HUES6 (cell line): Measurements from ENCODE around the gene NEXMIF.
"Not testable (repeated sequence)": the region's sequence is repeated elsewhere in the genome, so short reads cannot be mapped to it uniquely, and the experiment has no call there.

ENCODE experiments used
- H3K27ac ChIP-seq: 2 replicates; pipeline ENCODE4 v1.7.0; 2013; ENCODE audit warnings: low read depth, mild to moderate bottlenecking, low read length, inconsistent platforms
- H3K27me3 ChIP-seq: 2 replicates; pipeline ENCODE4 v1.6.1; 2013; ENCODE audit warnings: low read length; ENCODE audit not compliant: control insufficient read depth, insufficient read depth
- H3K36me3 ChIP-seq: 2 replicates; pipeline ENCODE4 v1.6.1; 2013; ENCODE audit warnings: low read length; ENCODE audit not compliant: control insufficient read depth, insufficient read depth
- H3K4me1 ChIP-seq: 2 replicates; pipeline ENCODE4 v1.6.1; 2013; ENCODE audit warnings: low read length; ENCODE audit not compliant: control insufficient read depth, insufficient read depth
- H3K4me3 ChIP-seq: 2 replicates; pipeline ENCODE4 v1.5.1; 2013; ENCODE audit warnings: low read depth, low read length
- H3K9ac ChIP-seq: one replicate; pipeline ENCODE4 v1.6.1; 2013; ENCODE audit warnings: mild to moderate bottlenecking, low read length
- H3K9me3 ChIP-seq: 2 replicates; pipeline ENCODE4 v1.6.1; 2013; ENCODE audit warnings: low read depth, low read length; ENCODE audit not compliant: control insufficient read depth, insufficient read depth

Gene NEXMIF

DNA sequence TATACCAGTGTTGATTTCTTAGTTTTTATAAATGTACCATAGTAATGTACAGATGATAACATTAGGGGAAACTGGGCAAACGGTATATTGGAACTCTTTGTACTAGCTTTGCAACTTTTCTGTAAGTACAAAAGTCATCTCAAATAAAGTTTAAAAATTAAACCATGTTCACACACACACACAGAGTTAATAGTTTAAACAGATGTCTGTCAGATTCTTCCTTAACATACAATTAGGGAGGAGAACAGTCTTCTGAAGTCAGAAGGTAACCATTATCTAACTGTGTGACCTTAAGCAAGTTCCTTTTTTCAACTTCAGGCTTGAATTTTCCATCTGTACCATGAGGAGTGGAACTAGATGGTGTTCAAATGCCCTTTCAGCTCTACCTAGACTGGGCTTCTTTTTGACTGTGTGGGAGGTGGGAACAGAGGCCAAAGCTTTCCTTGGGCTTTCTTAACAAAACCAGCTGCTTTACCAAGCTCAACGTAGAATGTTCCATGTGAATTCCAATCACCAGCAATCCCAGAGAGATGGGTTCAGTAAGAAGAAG, 127.8 kb downstream of the NEXMIF start:
- no peak overlapping the region for H3K27ac ChIP-seq
- no peak overlapping the region for H3K4me3 ChIP-seq
- H3K9me3 ChIP-seq = peaks cover 16% of the 10 kb centered on the region
- no peaks in the 10 kb centered on the region for H3K4me1 ChIP-seq
- no peak overlapping the region for H3K9ac ChIP-seq
- no peaks in the 10 kb centered on the region for H3K27me3 ChIP-seq
- H3K36me3 ChIP-seq = no peaks in the 10 kb centered on the region

DNA sequence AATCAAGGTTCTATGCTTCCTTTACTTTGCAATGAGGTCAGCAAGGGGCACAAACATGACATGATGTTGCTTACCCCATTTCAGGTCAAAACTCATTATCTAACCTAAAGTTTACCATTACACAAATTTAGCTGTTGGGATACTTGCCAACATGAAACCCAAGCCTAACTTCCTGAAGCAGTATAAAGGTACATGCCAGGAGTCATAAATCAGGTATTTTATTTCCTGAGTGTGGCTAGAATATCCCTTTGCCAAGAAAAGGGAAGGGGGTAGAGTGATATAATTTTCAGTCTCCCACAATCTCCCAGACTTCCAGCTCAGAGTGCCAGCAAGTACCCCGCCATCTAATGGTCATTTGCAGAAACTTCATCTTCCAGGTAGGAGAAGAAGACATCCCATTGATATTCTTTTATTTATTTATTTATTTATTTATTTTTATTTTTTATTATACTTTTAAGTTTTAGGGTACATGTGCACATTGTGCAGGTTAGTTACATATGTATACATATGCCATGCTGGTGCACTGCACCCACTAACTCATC, 136.6 kb downstream of the NEXMIF start:
- Histone ChIP-seq H3K9ac (no peak overlapping the region), H3K27me3 (no peaks in the 10 kb centered on the region), H3K9me3 (peaks cover 4% of the 10 kb centered on the region; the same call in 1 of the 2 replicates), H3K4me3 (no peak overlapping the region), H3K36me3 (no peaks in the 10 kb centered on the region), H3K4me1 (no peaks in the 10 kb centered on the region), H3K27ac (no peak overlapping the region)

DNA sequence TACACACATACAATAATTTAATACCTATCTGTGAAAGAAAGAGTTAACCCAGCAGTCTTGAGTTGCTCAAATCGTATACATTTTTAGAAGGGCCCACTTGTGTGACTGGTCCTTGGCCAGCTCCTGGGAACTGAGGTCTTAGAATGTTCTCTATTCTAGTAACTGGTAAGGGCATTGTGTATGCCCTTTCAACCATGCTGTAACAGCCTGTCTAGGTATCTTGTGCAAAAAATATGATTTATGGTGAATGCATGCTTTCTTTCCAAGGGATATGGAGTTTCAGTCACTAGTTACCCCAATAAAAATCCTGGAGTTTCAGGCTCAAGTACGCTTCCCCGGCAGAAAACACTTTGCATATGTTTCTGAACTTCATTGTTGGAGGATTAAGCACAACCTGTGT, 140.6 kb downstream of the NEXMIF start:
- Histone ChIP-seq H3K4me3 (no peak overlapping the region), H3K4me1 (no peaks in the 10 kb centered on the region), H3K27ac (no peak overlapping the region), H3K36me3 (no peaks in the 10 kb centered on the region), H3K9me3 (peaks cover 4% of the 10 kb centered on the region; the same call in 1 of the 2 replicates), H3K27me3 (no peaks in the 10 kb centered on the region), H3K9ac (no peak overlapping the region)

DNA sequence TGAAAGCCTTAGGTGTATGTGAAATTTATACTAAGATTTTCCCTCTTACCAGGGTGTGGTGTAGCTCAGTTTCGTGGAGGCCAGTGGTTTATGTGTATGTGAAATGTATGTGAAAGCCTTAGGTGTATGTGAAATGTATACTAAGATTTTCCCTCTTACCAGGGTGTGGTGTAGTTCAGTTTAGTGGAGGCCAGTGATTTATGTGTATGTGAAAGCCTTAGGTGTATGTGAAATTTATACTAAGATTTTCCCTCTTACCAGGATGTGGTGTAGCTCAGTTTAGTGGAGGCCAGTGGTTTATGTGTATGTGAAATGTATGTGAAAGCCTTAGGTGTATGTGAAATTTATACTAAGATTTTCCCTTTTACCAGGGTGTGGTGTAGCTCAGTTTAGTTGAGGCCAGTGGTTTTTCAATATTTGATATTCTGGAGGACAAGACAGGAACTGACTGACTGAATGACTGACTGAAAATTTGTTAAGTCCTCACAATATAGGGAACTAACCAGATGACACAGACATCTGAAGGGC, 143.7 kb downstream of the NEXMIF start:
- H3K27me3 ChIP-seq = no peaks in the 10 kb centered on the region
- no peak overlapping the region for H3K27ac ChIP-seq
- no peaks in the 10 kb centered on the region for H3K4me1 ChIP-seq
- no peak overlapping the region for H3K4me3 ChIP-seq
- H3K9ac ChIP-seq = no peak overlapping the region
- no peaks in the 10 kb centered on the region for H3K36me3 ChIP-seq
- peaks cover under 1% of the 10 kb centered on the region; the same call in 1 of the 2 replicates for H3K9me3 ChIP-seq

DNA sequence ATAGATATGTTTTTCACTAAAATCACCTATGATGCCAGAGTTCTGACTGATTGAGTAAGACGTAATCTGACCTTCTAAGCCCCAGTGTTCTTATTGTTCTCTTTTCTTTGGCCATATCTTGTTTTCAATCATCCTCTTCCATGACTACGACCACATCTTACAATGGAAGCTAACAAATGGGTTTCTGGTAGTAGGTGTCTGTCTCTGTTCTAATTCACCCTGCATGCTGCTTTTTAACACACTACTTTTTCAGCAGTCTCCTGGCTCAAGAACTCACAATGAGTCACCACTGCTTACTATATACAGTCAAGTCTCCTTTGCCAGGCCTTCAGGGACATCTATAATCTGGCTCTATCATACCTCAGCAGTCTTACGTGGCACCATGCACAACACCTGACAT, 146.1 kb downstream of the NEXMIF start:
- no peaks in the 10 kb centered on the region for H3K4me1 ChIP-seq
- H3K36me3 ChIP-seq = no peaks in the 10 kb centered on the region
- no peaks in the 10 kb centered on the region; the same call in 1 of the 2 replicates for H3K9me3 ChIP-seq
- no peak overlapping the region for H3K27ac ChIP-seq
- no peak overlapping the region for H3K9ac ChIP-seq
- H3K4me3 ChIP-seq = no peak overlapping the region
- H3K27me3 ChIP-seq = no peaks in the 10 kb centered on the region; the same call in 1 of the 2 replicates

DNA sequence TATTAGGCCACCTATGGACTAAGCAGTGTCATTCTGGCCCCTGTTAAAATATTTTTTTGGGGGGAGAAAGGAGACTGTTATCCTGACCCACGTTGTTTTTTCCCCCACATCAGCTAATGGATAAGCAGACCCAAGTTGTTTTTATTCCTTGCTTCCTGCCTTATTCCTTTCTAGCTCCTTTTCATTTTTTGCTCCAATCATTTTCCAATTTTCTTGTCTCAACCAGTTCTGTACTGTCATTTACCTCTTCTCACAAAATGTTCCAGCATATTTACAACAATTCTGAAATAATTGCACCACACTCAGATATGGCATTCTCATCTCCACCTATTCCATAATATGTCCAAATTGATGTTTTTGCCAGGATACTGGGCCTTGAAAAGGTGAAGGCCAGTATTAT, 150.3 kb downstream of the NEXMIF start:
- Histone ChIP-seq H3K9ac (no peak overlapping the region), H3K9me3 (no peaks in the 10 kb centered on the region), H3K4me1 (no peaks in the 10 kb centered on the region), H3K27me3 (no peaks in the 10 kb centered on the region; the same call in 1 of the 2 replicates), H3K27ac (no peak overlapping the region), H3K36me3 (no peaks in the 10 kb centered on the region), H3K4me3 (no peak overlapping the region)

DNA sequence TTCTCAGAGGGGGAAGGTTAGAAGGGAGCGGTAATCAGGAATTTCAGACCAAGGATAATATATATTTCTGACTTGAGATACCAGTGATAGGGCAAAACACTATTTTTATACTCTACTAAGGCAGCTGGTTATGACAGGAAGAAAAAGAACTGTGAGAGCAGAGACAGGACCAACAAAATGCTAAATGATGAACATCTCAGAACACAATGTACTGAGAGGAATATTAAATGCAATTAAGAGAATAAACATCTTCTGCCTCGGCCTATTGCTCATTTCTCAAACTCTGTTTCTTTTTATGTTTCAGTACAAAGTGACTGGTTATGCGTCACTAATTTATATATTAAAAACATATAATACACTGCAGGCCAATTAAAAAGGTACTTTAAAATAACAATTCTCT, 188.8 kb downstream of the NEXMIF start:
- no peaks in the 10 kb centered on the region for H3K36me3 ChIP-seq
- no peaks in the 10 kb centered on the region; the same call in 1 of the 2 replicates for H3K27me3 ChIP-seq
- H3K9ac ChIP-seq = no peak overlapping the region
- no peak overlapping the region for H3K27ac ChIP-seq
- no peak overlapping the region for H3K4me3 ChIP-seq
- no peaks in the 10 kb centered on the region for H3K4me1 ChIP-seq
- peaks cover 15% of the 10 kb centered on the region; the same call in 1 of the 2 replicates for H3K9me3 ChIP-seq

DNA sequence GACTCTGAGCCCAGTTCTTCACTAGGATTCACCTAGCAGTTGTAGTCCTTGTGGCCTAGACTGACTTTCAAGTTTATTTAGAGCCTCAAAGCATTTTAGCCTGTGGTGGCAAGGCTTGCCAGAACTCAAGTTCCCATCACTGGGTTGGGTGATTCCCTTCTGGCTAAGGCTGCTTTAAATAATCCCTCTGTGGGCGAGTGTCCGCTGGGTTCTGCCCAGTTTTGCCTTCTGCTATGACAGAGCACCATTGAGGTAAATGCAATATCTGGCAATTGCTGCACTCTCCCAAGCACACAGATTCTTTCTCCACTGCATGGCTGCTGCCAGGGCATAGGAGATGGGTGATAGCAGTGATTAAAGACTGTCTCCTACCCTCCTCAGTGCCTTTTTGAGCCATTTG, 220.0 kb downstream of the NEXMIF start:
- Histone ChIP-seq H3K27ac (no peak overlapping the region), H3K27me3 (peaks cover 4% of the 10 kb centered on the region; the same call in 1 of the 2 replicates), H3K4me3 (no peak overlapping the region), H3K9ac (no peak overlapping the region), H3K4me1 (no peaks in the 10 kb centered on the region), H3K9me3 (peaks cover 7% of the 10 kb centered on the region; the same call in 1 of the 2 replicates), H3K36me3 (no peaks in the 10 kb centered on the region)

DNA sequence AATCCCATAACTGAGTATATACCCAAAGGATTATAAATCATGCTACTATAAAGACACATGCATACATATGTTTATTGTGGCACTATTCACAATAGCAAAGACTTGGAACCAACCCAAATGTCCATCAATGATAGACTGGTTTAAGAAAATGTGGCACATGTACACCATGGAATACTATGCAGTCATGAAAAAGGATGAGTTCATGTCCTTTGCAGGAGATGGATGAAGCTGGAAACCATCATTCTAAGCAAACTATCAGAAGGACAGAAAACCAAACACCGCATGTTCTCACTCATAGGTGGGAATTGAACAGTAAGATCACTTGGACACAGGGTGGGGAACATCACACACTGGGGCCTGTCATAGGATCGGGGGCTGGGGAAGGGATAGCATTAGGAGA, 223.9 kb downstream of the NEXMIF start:
- H3K36me3 ChIP-seq, H3K9ac ChIP-seq, H3K4me3 ChIP-seq, H3K9me3 ChIP-seq, H3K4me1 ChIP-seq, H3K27ac ChIP-seq, H3K27me3 ChIP-seq: not testable (repeated sequence)

DNA sequence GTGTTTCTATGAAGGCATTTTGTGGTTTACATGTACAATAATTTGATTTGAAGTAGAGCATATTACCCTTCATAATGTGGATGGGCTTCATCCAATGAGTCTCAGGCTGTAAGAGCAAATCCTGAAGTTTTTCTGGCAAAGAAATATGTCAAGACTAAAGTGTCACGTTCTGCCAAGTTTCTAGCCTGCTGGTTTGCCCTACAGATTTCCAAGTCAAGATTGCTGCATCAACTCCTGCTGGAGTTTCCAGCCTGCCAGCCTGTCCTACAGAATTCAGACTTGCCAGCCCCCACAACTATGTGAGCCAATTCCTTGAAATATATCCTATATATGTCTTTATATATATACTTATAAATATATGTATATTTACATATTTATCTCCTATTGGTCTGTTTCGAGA, 240.8 kb downstream of the NEXMIF start:
- Histone ChIP-seq H3K9ac (no peak overlapping the region), H3K9me3 (peaks cover 3% of the 10 kb centered on the region), H3K4me3 (no peak overlapping the region), H3K27me3 (0 out of 2 replicates have a peak, but pooled peaks cover 3% of the 10 kb centered on the region), H3K36me3 (no peaks in the 10 kb centered on the region), H3K27ac (no peak overlapping the region), H3K4me1 (no peaks in the 10 kb centered on the region)
